Activated naive CD4-positive, alpha-beta T cell treated with Interleukin-2 at 50 U/mL for 16 hours (primary cell): Measurements from ENCODE around the gene DGKD.
A peak's percentile ranks its signal among the peaks of the same experiment; 100 is the strongest.

Experiments
- DNase-seq: peaks from one replicate; pipeline ENCODE4 v3.0.0-alpha.2; 2020

Gene DGKD

DNA sequence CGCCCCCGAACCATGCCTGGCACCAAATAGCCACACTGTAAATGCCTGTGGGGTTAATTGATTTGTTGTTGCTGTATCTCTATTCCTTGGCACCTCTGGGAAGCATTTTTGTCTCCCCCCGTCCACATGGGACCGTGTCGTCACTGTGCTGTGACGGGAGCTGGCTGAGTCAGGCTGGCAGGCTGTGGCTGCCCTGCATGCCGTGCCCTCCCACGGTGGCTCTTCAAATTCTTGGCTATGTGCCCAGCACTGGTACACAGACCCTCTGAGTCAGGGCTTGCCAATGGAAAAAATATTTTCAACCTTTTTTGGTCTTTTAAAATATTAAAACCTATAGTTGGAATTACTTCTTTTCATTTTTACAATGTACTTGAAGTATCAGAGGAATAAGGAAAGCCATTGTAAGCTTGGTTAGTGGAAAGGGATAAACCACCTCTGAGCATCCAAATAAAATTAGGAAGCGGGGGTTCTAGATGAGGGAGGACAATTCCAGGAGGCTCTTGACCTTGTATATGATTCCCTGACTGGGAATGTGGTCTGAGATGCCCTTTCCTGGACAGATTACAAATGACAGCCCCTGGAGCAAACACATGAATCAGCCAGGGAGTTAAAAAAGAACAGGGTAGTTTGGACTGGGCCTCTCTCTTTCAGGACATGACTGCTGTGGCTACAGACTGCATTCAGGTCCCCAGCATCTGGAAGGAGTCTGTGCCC is 59.4 kb downstream of the DGKD start:
- peak; percentile 62 for DNase-seq

DNA sequence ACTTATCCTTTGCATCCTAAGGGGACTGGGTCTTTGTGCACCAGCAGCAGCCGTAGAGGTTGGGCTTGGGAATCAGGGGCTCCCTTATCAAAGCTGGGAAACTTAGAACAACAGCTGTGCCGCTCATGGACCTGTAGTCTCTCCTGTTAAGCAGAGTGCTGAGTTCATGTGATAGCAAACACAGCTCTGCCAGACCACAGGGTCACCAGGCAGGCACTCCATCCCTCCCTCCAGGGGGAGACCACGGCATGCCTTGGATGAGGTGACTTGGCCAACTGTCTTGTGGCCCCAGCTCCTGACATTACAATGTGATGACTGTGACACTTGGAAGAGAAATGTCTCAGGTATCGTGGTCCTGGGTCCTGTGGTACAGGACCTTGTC is 60.0 kb downstream of the DGKD start:
- DNase-seq = no peak

DNA sequence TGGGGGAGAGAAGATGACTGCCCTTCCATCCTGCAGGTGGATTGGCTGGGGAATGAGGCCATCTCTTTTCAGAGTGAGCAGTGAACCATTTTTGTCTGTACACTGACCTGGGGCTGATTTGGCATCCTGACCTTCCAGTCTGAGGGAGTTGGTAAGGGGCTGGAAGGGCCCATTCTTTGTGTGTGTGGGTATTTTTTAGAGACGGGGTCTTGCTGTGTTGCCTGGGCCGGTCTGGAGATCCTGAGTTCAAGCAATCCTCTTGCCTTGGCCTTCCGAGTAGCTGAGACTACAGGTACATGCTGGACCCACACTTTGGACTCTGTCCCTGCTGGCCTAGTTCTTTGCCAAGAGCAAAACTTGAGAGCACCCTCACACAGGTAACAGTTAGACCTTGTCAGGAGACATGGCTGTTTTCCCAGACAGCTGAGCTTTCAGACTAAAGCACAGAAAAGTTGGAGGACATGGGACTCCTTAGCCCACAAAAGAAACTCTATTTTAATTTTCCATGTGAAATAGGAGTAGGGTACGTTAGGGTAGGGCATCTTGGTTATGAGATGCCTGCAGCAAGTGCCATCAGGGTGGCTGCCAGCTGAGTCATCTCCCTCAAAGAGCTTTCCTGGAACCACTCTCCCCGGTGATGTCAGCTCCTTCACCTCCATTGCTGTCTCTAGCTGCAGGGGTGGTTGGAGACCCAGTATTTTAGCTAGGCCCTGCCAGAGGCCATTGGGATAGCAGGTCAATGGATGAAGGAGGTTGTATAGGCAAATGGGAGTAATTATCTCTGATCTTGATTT is 60.7 kb downstream of the DGKD start:
- peak; percentile 61 for DNase-seq

DNA sequence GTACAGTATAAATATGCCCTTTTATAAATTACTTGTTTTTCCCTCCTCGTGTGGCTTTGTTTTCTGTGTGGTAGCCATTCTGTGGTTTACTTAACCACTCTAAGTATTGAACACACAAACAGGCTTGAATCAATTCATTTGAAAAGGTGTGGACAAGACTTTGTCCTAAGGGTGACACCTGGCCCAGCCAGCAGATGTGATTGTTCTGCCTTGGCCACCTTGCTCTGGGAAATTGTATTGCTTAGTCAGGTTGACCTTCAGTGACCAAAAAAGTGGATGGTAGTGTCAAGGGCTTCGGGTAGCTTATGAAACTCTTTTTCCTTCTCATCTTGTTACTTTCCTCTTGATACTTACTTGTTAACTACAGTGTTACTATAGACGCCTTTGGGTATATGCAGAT is 61.9 kb downstream of the DGKD start:
- DNase-seq = no peak

DNA sequence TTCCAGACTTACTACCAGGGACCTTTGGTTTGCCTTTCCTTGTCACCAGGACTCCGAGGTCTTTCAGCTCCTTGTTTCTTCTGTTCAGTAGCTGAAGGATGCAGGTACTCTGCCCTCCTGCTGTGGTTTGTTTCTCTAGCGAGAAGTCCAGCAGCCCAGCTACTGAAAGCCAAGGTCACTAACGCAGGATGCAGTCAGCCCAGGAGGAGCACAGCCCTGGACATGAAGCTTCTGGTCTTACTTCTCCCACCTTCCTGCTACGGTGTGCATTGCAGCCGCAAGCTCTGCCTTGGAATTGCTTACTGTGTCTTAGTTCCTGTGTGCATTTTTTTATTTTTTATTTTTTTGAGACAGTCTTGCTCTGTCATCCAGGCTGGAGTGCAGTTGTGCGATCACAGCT is 62.4 kb downstream of the DGKD start:
- DNase-seq = no peak

DNA sequence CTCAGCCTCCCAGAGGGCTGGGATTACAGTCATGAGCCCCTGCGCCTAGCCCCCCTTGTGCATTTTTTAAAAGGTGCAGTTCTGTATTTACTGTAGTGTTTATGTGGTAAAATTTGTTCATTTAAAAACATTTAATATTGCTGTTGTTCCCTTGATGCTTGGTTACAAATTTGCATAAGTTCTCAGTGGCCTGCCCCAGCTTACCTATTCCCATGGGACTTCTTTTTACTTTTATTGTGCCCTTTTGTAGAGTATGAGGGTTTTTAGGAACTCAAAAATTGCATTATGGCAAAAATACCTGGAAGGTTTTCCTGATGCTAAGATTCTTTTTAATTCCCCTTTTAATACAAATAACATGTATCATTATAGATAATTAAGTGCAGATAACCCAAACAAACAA is 63.0 kb downstream of the DGKD start:
- no peak for DNase-seq

DNA sequence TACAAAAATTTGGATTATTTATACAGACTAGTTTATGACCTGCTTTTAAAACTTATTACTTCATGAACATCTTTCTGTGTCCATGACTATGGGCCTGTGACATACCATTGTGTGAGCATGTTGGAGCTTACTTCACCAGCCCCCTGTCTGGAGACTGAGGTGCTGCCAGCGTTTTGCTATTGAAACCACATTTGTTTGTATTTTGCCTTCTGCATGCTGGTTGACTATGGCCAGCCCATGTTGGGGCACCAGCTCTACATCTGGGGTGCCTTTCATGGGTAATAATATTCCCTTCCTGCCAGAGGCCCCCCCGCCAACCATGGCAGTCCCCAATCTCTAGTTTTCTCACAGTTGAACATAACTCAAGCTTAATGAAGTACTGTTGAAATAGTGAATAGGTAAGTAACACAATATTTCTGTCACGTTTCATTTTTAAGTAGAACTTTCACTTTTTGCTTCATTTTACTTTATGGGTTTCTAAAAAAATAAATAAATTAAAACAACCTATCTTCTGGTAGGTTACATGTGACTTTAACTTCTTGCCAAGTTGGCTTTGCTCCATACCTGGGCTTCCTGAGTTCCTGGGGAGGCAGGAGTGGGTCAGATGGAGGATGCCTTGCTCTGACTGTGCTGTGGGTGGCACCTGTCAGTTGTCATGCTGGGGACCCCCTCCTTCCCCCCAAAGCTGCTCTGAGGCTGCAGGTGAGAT is 63.9 kb downstream of the DGKD start:
- DNase-seq = no peak

DNA sequence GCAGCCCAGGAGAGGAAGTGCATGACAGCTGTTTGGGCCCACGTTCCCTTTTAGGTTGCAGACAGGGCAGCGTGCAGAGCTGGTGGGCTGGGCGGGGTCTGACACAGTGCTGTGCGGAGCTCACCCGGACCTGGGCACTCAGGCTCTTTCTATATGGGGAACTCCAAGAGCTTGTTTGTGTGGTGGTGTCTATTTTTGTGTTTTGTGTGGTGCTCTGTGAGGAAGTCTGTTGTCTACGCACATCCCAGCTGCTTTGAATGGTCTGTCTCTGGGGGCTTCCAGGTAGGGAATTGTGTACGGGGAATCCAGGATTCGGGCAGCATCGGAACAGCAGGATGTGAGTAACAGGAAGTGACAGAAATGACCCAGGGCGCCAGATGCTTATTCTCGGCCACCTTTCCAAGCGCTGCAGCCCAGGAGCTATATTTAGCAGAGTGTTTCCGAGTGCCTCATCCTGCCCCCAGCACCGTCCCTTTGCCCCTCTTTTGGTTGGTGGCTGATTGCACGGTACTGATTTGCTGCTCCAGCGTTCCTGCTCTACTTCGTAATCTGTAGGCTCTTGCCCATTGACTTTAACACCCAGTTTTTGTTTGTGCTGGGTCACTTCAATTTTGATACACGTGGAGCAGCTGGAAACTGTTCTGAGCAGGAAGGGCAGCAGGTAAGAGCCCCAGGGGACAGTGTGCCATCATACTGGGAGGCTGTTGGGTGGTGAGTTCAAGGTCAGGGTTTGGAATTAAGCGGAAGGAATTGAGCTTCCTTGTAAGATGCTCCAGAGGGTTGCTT is 64.7 kb downstream of the DGKD start:
- DNase-seq = peak; percentile 49

DNA sequence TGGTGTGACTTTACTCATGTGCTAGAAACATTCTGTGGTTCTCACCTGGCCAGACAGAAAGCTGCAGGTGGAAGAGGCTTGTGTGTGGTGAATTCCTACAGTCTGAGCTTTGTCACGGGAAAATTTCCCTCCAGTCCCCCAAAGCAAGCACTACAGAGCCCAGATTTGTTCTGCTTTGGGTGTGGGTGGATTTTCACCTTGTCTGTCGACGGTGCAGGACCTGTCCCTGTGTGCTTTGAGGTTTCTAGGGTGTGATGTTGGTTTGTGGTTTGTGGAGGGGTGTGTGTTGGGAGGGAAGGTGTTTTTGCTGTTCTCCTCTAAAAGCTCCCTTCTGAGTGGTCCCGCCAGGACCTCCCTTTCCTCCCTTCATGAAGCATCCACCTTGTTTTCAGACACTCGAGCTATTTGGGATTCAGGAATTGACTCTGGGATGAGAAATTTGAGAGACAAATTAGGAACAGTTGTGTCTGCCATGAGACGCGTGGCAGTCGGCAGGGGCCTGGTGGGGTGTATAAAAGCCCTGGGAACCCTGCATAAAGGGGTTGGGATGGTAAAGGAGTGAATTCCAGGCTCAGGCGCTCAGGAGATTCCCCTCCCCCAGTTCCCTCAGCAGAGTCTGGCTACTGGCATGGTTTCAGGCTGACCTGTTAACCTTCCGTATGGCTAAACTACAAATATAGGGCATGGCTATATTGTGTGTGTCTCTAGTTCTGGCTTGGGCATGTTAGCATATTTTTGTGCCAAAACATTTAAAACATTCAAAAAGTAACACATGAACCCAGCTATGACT is 65.5 kb downstream of the DGKD start:
- peak; percentile 38 for DNase-seq

DNA sequence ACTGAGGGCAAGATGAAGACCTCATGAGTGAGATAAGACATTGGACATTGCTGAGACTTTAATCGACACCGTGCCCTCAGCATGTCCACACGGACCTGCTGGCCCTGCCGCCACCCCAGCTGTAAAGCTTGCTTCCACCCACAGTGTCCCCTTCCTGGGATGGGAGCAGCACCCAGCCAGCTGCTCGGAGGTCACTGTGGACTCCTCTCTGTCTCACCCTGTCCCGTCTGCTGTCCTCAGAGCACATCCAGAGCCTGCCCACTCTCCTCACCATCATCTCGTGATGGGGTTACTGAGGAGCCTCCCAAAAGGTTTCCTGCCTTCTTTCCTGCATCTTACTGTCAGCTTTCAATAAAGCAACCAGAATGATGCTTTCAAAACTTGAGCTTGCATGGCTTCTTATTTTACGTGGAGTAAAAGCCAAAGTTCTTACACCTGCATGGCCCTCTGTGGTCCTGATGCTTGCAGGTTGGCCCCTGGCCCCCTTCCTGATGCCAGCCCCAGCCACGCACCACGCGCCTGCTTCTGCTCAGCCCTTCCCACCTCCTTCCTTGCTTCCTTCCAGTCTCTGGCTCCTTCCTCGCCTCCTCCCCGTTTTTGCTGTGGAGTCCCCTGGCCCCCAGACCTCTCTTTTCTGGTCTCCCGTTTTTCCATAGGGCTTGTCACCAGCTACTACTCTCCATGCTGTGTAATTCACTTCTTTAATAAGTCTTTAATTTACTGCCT is 67.0 kb downstream of the DGKD start:
- DNase-seq = no peak

DNA sequence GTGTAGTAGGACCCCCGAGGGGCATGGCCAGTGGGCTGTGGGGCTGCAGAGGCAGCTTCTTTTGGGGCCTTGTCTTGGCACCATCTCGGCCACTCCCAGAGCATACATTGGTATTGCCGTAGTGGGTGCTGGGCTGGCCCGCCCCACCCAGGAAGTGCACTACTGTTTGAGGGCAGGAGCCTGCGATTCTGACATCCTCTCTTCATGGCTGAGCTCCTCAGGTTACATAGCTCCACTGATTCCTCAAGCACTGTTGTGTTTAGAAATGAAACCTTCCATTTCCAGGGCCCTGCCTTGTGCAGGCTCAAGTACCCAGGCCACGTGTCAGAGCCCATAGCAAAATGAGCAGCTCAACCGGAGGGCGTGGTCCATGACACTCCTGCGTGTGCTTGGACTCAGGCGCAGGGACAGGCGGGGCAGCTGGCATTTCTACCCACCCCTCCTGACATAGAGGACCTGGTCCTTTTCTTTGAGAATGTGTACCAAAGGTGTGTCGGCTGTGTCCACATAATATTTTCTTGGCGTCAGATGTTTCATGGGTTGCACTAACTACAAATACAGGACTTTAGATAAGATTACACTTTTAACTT is 67.9 kb downstream of the DGKD start:
- peak; percentile 56 for DNase-seq

DNA sequence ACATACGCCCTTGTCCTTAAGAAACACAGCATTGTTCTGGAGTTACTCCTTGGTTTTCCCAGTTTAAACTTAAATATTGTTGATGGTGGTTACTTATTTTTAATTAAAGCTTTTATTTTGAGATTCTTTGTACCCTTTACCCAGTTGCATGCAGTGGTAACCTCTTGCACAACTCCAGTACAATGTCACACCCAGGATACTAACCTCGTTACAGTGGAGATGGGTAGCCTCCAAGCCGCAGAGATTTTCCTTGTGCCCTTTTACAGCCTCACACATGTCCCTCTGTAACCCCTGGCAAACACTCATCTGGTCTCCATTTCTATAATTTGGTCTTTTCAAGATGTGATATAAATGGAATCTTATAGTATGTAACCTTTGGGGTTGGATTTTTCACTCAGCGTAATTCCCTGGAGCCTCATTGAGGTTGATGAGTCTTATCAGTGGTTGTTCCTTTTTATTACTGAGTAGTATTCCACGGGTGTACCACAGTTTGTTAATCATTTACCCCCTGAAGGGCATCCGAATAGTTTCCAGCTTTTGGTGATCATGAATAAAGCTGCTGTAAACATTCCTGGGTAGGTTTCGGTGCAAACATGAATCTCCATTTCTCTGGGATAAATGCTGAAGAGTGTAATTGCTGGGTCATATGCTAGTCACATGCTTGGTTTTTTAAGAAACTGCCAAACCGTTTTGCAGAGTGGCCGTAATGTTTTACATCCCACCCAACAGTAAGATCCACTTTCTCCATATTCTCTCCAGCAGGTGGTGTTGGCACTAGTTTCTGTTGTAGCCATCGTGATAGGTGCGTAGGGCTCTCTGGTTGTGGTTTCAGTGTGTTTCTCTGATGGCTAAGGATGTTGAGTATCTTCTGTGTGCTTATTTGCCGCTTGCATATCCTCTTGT is 68.6 kb downstream of the DGKD start:
- DNase-seq = no peak

DNA sequence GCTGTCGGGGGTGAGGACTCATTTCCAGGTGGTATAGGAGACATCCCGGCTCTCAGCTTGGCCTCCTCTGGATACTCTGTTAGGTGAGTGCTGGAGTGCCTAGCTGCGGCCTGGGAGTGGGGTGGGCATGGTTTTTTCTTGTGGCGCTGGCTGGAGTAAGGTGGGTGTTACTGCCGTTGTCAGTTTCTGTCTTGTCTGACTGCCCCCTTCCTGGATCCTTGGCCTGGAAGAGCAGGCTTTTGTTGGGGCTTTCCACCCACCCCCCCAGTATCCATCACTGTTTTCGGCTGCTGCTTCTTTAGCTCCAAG is 69.2 kb downstream of the DGKD start:
- no peak for DNase-seq

DNA sequence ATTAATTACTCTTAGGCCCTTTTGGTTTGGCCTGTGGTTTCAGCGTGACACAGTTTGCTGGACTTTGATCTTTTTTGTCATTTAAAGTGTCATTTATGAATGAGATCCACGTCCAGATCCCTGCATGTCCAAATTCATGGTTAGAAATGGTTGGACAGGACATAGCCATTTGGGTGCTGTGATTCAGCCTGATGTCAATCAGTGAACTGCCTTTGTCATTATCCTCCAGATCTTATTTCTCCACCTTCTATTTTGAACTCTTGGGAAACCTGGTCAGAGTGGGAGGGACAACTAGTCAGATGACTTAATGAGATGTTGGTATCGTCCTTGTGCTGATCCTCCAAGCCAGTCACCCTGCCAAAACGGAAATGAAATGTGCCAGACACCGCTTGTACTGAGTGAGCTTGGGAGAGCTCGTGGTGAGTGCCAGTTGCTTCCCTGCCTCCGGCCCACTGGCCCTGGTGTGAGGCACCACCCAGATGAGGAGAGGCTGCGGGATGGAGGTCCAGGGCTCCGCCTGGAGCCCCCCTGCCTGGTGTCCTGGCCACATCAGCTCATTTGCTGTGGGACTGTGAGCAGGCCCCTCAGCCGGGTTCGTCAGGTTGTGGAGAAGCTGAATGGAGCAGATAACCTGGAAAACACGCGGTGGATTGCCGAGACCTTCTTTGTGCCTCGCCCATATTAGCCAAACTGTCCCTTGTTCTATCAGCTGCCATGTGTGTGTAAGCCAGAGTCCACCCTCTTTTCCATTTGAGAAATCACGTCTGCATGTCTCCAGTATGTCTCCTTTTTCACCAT is 70.1 kb downstream of the DGKD start:
- DNase-seq = no peak

DNA sequence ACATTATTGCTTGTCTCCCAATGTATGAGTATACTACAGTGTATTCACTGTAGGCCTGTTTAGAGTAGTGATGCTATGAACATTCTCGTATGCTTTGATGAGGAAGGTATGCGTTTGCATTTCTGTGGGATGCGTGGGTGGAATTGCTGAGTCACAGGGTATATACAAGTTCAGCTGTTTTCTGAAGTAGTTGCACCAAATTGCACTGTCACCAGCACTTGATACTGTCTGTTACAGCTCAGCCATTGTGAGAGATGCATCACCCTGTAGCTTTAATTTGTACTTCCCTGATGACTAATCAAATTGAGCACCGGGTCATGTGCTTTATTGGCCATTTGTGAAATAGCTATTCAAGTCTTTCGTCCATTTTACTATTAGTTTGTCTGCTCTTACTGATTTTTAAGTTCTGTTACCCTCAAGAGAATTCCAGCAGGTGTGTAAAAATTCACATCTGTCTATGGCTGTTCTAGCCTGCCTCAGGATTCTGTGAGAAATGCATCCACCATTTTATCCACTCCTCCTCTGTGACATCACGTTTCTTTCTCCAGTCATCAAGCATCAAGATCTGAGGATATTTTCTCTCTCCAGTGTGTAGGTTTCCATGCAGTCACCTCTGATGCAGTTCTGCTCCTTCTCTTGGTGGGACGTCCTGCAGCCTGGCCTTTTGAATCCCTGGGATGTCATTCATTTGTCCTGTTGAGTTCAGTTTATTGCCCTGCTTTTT is 72.5 kb downstream of the DGKD start:
- DNase-seq = peak; percentile 80

DNA sequence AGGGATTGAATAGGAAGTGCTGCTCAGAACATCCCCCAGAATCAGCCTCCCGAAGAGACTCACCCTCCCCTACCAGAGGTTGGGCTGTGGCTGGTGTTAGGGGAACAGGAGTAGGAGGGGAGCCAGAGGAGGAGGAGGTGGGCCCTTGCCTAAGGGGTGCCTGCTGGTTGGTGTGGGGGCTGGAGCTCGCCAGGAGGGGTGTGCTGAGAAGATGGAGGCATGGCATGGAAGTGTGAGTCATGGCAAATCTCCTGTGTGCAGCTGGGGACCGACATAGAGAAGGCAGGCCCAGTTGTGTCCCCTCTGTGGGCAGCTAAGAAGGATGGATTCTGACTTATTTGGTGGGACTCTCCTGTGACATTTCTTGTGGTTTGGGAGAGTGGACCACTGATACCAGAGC is 73.7 kb downstream of the DGKD start:
- no peak for DNase-seq

DNA sequence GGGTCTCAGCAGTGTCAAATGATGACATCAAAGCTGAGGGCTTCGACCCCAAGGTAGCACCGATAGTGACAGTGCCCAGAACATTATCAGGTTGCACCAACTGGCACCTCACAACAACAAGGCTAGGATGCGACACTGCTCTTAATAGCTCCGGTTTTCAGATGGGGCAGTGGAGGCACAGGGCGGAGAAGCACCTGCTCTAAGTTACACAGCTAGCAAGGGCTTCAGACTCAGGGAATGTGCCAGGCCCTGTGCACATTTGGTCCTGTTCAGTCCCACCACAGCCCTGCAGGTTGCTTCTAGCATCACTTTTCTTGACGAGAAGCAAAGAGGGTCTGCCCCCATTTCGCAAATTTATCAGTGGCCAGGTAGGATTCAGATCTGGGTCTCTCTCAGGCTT is 74.1 kb downstream of the DGKD start:
- DNase-seq = no peak

DNA sequence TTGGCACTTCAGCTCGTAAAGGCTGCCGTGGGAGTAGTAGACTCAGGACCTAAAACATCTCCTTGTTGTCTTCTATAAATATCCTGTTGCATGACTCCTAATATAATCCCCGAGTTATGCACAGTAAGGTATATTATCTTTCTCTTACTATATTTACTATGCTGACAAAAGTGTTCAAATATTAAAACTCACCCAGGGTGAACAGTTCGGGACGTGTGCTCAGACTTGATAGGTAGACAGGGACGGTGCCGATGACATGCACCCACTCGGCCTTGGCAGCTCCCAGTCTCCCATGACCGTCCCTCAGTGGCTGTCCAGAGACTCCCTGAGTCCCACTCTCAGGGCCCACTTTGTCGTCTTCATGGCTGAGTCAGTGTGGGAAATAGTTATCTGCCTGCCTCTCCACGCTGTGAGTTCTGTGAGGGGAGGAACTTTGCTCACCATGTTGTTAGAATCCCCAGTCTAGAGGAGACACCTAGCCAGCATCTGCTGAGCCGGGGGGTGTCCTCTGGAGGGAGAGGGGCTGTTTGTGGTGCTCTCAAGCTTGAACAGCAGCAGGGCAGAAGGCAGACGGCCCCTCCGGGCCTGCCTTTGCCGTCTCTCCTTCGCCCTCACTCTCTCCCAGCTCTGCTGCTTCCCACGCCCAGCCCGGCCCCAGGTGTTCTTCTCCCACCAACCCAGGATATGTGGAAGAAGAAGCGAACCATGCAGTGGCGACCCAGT is 75.0 kb downstream of the DGKD start:
- no peak for DNase-seq
